ENCODE results near the gene TEX19. TPM values are rescaled to one million over a fixed set of nuclear protein-coding genes. Genes with fewer than 3 reads are reported as not detected.

Gene TEX19
- total and polyA plus RNA-seq, 2 of the 8 experiments (the other 6 are each of a cell fraction or from before 2014, with no cell fraction given), result 0.54 to 0.80 TPM

- Histone ChIP-seq H3K27me3 (replicated peaks in 1 of 4; ENCODE audit: control insufficient read depth in 3 of 4, extremely low read depth in 1 of 4, insufficient read depth in 3 of 4, low read length in 3 of 4) (peaks cover 0 to 3% (median 1%) of the 10 kb centered on the region in 4 experiments; a peak in 3 of 7 replicates), H3K14ac (ENCODE audit: insufficient read length) (no peak overlapping the region), H2AK5ac (ENCODE audit: low read depth, low read length) (no peak overlapping the region), H2BK15ac (ENCODE audit: low read length) (no peak overlapping the region), H3K9ac (replicated peaks in 1 of 4; ENCODE audit: extremely low read depth in 1 of 4, low read depth in 3 of 4, low read length in 3 of 4) (no peak overlapping the region; a peak in 1 of 7 replicates), H2BK20ac (ENCODE audit: low read length) (no peak overlapping the region), H2BK5ac (ENCODE audit: low read depth, low read length) (no peak overlapping the region), H3K36me3 (ENCODE audit: control insufficient read depth in 2 of 4, insufficient read depth in 4 of 4, low read length in 3 of 4) (no peaks in the 10 kb centered on the region), H3K27ac (ENCODE audit: low read depth, low read length) (no peak overlapping the region), H4K20me1 (replicated peaks in 1 of 2; ENCODE audit: control insufficient read depth in 1 of 2, insufficient read depth in 2 of 2, low read length in 2 of 2) (no peaks in the 10 kb centered on the region), H4K91ac (replicated peaks; ENCODE audit: insufficient read length, low read length) (no peak overlapping the region), H3K9me3 (ENCODE audit: insufficient read depth in 2 of 2, low read depth in 1 of 2, low read length in 1 of 2) (no peaks in the 10 kb centered on the region), H2BK120ac (replicated peaks; ENCODE audit: low read depth, low read length) (no peak overlapping the region), H2BK12ac (ENCODE audit: low read depth, low read length) (no peak overlapping the region), H3K18ac (ENCODE audit: extremely low read depth, low read length) (no peak overlapping the region), H3K4me1 (replicated peaks in 1 of 4; ENCODE audit: control insufficient read depth in 3 of 4, insufficient read depth in 4 of 4, low read length in 3 of 4) (peaks cover 0 to 5% (median under 1%) of the 10 kb centered on the region in 4 experiments; a peak in 5 of 7 replicates), H3K4me3 (ENCODE audit: extremely low read depth in 1 of 4, insufficient read depth in 2 of 4, low read depth in 3 of 4, low read length in 4 of 4) (no peak overlapping the region), H3K23me2 (ENCODE audit: low read depth, low read length) (no peaks in the 10 kb centered on the region), H4K8ac (ENCODE audit: extremely low read depth, insufficient read depth, low read length) (peak overlapping the region; percentile 18; the same call in 1 of the 2 replicates), H3K23ac (ENCODE audit: insufficient read length) (no peak overlapping the region), H3K4ac (replicated peaks; ENCODE audit: insufficient read length, low read depth, low read length) (peak overlapping the region; percentile 14), H4K5ac (ENCODE audit: insufficient read length, low read depth, low read length) (no peak overlapping the region), H2AFZ (ENCODE audit: low read length) (no peak overlapping the region), H3K79me1 (ENCODE audit: low read depth, low read length) (no peaks in the 10 kb centered on the region; the same call in 1 of the 2 replicates), H3K79me2 (ENCODE audit: control insufficient read depth in 1 of 2, insufficient read depth in 2 of 2, low read length in 2 of 2) (no peaks in the 10 kb centered on the region), H3K56ac (replicated peaks; ENCODE audit: insufficient read length, low read depth, low read length) (no peak overlapping the region), H3K4me2 (ENCODE audit: insufficient read depth in 1 of 2, low read depth in 2 of 2, low read length in 2 of 2) (no peak overlapping the region)
- ChIA-PET CTCF (ENCODE audit: partially characterized antibody) (interaction anchor here (0.6 to 1.6 kb wide), 7 partner anchors 14 to 157 kb away, joined by 3 to 4 read pairs (median 3); no protein-coding TSS in a partner anchor), POLR2A (ENCODE audit: partially characterized antibody) (interaction anchor here (0.6 to 0.9 kb wide), 2 partner anchors 9 to 69 kb away, joined by 3 read pairs; no protein-coding TSS in a partner anchor)
- FAIRE-seq (no peak), DNase-seq (ENCODE audit: low read depth in 1 of 2, low spot score in 2 of 2) (no peak)
- 88% methylated on average over 6 of the region's 6 CpGs; no CpG with 5 or more reads in 1 of the 2 experiments for WGBS, 2 experiments (ENCODE audit: extremely low coverage in 1 of 2, insufficient coverage in 1 of 2, insufficient read length in 1 of 2, insufficient replicate concordance in 2 of 2, low coverage in 1 of 2, low lambda C conversion rate in 2 of 2, missing lambda C conversion rate in 1 of 2)
- TF ChIP-seq ZNF274 (IDR thresholded peaks at IDR 0.05; ENCODE audit: borderline replicate concordance, extremely low read depth, low read length) (no peak), RFX5 (IDR thresholded peaks at IDR 0.05; ENCODE audit: borderline replicate concordance, low read depth, low read length) (no peak), BACH1 (IDR thresholded peaks at IDR 0.05; ENCODE audit: low read length) (no peak), KDM5A (IDR thresholded peaks at IDR 0.05; ENCODE audit: low read length) (no peak), SP4 (IDR thresholded peaks at IDR 0.05; ENCODE audit: low read length) (no peak), FOSL1 (IDR thresholded peaks at IDR 0.05; ENCODE audit: insufficient read depth, low read depth, low read length) (no peak), GTF2F1 (IDR thresholded peaks at IDR 0.05; ENCODE audit: borderline replicate concordance, low read depth, low read length) (no peak), MAFK (IDR thresholded peaks at IDR 0.05; ENCODE audit: low read depth, low read length) (no peak)
These were observed 3.0 kb downstream of the TEX19 start for GRCh38 chr17:82361885-82362633.
